GM19193 (cell line): Measurements from ENCODE around the gene PARP6.

ENCODE experiments used
- POLR2A ChIP-seq: IDR thresholded peaks from 4 replicates; pipeline ENCODE4 v1.6.1; 2011; ENCODE audit not compliant: insufficient read depth, insufficient read length; ENCODE audit errors: extremely low read depth

The PARP6 gene

DNA sequence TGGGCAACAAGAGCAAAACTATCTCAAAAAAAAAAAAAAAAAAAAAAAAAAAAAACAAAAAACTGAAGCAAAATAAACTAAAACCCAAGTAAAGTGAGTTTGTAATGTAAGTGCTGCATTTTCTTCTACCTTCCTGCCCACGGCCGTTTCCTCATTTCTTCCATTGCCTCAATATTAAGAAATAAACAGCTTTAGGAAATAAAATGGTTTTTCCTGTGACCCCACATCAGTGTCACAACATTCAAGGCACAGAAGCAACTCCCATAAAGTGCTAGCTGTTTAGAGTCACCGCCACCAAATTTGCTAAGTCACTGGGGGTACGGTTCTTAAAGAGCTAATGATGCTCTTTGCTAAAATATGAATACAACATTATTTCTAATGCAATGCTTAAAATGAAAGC lies 44.6 kb downstream of the PARP6 start:
- no peak for TF ChIP-seq POLR2A

DNA sequence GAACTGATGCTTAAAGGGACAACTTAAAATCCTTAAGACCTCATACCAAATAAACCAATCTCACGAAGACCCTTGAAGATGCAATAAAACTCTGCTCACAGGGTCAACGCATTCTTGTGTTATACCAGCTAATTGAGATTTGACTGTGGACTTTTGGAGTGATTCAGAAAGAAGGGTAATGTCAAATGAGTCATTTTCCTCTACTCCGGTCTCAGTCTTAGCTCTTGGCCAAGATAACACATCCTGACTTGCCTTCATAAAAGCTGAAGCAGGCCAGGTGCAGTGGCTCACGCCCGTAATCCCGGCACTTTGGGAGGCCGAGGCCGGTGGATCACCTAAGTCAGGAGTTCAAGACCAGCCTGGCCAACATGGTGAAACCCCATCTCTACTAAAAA lies 45.2 kb downstream of the PARP6 start:
- no peak for TF ChIP-seq POLR2A

DNA sequence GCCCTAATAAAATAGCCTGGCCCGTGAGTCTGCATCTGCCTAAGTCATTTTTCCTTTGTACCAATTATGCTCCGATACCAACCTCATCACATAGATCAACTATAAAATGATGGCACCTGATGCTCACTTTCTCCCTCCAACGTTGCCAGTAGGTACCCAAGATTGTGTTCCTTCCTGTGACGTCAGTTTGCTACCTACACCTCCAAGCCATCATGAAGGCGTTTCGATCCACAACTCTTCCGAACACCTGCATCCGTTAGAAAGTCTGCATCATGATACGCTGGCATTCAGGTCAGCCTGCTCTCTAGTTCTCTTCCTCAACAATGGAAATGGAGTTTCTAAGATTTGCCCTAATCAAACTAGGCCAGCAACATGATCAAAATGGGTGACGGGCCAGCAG lies 49.1 kb downstream of the PARP6 start:
- no peak for TF ChIP-seq POLR2A

DNA sequence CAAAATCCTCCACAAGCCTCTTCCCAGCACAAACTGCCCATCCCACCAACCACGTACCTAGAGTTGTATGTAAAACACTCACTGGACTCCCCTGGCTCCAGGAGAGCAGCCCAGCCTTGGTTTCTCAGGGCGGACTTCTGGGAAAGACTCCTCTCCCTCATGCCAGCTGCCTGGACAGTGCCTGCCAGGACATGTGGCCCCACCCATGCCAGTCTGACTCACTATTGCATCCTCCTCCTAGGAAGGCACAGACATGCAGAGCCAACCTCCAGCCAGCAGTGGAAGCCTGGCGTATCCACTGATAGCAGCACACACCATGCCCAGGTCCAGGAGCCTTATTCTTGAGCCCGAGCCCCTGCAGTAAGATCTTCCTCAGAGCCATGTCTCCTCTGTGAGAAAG lies 50.0 kb downstream of the PARP6 start:
- peak; percentile 22 for TF ChIP-seq POLR2A

DNA sequence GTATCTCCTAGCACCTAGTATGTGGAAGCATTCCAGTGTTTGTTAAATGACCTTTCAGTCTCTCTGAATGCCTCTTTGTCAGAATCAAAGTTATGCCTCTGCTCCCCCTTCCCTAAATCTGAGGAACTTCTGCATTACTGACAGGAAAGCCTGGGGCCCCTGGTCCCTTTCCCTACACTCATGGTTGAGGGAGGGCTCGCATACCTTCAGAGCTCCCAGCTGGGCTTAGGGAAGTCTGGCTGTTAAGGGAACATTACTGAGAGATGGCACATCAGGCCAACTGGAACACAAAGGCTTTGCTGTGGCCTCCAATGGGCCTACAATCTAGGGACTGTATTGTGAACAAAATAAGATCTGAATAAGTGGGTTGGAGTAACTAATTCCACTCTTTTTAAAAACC lies 51.7 kb downstream of the PARP6 start:
- no peak for TF ChIP-seq POLR2A

DNA sequence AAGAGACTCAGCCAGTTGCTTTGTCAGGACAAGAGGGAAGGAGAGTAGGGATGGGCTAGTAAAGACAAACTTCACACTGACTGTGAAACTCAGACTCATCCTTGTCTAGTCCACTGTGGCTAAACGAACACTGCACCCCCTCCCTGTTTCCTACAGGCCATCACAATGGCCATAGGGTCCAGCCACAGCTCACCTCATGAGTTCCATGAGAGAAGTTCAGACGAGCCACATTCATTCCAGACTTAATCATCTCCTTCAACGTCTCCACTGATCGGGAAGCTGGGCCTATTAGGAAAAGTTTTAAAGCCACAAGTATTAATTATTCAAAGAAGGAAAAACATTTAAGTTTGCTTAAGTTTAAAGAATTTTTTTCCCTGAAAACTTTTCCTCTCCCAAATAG lies 55.1 kb downstream of the PARP6 start:
- TF ChIP-seq POLR2A = no peak

DNA sequence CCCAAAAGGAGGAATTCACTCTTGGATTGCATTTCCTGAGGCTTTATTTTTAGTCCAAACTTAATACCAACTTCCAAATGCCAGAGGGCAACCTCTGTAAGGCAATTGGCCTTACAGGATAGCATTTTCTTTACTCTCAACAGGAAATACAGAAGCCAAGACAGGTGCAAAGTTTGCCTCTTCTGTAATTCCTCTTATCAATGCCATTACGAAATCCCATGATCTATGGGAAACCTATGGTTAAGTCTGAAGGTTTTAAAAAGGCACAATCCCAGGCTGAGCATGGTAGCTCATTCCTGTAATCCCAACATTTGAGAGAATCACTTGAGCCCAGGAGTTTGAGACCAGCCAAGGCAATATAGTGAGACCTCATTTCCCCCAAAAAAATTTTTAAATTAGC lies 56.3 kb downstream of the PARP6 start:
- TF ChIP-seq POLR2A = no peak

DNA sequence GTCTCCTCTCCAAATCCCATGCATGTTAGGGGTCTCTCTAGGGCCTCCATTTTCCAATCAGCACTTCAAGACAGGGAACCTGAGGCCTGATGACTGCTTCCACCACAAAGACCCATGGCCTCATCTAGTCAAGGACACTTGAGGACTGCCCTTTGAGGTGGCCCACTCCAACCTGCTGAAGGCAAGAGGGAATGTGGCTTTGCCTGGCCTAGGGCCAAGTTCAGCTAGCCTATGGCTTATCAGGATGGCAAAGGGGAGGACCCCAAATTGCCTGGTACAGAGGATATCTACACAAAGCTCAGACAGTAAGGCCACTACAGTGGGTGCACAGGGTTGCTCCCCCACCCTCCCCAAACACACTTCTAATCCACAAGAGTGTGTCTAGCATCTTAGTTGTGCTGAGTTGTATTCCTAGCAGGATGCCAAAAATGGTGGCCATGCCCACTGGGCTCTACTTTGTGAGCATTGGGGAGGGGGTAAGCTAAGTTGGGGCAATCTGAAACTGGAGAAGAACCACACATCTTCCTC lies 64.7 kb downstream of the PARP6 start:
- no peak for TF ChIP-seq POLR2A

DNA sequence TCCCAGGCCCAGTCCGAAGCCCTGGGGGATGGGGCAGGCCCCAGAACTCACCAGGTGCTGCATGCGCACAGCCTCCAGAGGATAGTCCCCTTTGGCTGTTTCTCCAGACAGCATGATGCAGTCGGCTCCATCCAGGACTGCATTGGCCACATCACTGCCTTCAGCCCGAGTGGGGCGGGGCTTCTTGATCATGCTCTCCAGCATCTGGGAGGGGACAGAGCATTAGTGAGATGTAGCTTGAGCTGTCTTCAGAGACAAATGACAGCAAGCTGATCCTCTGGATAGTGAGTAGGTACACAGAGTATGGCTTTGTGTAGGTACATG lies 65.7 kb downstream of the PARP6 start:
- no peak for TF ChIP-seq POLR2A

DNA sequence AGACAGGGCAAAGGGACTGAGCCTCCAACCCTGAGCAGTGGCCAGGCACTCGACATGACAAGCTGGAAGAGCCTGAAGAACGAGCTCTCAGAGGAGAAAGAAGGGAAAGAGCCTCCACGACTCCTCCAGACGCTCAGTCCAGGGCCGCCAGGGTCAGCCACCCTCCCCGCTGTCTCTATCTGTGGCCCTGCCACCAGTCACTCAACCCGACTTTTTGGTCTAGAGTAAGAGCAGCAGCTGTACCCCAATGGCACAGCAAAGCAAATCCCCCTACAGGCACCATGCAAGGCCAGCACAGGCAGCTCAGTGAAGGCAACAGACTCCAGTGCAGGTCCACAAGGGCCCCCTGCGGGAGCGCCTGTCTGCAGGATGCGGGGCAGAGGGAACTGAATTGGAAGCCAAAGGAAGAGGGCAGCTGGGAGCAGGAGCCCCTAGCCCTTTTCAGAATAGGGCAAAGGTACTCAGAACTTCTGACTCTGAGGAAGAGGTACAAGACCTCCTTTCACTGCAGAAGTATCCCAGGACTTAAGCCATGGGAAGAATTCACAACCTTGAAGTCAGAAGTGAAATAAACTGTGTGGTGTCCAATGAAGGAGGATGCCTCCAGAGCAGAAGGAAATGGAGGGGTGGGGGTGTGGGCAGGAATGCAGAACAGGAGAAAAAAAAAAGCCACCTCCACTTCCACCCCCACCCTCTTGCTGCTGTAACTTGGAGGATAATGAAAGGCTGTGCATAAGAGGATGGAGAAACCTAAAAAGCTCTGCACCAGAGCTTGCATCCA lies 66.3 kb downstream of the PARP6 start:
- TF ChIP-seq POLR2A = peak; percentile 34

DNA sequence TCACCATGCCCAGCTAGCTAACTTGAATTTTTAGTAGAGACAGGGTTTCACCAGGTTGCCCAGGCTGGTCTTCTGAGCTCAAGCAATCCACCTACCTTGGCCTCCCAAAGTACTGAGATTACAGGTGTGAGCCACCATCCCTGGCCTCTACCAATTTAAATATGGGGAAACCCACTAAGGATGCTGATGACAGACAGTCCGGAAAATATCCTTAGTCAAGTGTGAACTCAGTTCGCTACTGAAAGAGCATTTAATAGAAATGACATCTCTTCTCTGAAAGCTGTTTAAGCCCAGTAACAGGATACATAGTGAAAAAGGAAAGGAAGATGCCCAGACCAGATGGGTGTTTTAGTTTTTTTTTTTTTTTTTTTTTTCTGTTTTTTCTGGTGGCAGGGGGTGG lies 67.1 kb downstream of the PARP6 start:
- TF ChIP-seq POLR2A = no peak

DNA sequence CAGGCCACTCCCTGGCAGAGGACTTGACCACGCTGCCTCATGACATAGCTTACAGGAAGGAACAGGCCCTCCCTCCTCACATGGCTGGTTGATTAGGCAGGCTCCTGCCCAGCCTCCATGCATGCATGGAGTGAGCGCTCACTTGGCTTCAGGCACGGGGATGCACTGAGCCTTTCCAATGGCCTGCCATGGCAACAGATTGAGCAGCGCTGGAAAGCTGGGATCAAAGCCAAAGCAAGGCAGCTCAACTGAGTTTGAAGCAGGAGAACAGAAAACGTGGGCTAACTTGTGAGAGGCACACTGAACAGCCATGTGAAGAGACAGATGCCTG lies 68.9 kb downstream of the PARP6 start:
- TF ChIP-seq POLR2A = no peak

DNA sequence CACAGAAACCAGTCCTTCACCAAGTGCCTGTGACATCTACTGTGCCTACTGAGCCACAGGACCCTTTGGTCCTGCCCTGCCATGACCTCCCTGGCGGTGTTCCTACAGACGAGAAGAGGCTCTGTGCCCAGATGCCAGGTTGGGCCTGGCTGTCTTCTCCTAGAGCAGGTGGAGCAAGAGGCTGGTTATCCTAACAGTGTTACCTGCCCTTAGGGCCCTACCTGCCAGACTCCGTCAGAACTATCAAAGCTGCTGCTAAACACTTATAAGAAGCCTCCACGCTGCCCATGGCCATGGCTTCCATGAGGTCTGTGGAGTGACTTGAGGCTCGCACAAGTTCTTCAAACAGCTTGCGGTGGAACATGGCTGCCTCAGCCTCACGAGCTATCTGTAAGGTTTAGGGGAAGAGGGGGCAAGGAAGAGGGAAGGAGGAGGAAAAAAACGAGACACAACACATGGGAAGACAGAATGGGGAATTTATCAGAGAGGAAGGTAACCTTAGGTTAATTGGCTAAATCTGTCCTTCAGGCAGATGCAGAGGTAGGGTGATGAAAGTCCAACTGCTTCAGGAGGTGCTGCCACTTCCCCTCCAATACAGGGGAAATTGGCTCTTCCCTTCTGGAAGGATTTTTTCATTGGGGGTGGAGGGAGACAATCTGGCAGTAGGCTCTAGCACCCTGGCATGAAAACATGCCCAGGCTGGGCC lies 69.4 kb downstream of the PARP6 start:
- TF ChIP-seq POLR2A = no peak

DNA sequence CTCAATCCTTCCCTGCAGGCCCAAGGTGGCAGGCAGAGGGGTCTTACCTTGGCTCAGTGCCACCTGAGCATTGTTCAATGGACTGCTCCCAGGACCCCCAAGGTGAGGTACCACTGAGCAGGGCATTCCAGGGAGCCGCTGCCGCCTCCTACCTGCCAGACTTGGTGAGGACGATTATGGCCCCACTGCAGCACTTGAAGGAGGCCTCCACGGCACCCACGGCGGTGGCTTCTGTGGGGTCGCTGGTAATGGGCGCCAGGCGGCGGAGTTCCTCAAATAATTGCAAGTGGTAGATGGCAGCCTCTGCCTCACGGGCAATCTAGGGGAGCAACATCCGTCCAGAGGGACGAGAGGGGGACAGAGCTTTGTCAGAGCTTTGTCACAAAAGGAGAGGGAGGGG lies 70.1 kb downstream of the PARP6 start:
- TF ChIP-seq POLR2A = no peak

DNA sequence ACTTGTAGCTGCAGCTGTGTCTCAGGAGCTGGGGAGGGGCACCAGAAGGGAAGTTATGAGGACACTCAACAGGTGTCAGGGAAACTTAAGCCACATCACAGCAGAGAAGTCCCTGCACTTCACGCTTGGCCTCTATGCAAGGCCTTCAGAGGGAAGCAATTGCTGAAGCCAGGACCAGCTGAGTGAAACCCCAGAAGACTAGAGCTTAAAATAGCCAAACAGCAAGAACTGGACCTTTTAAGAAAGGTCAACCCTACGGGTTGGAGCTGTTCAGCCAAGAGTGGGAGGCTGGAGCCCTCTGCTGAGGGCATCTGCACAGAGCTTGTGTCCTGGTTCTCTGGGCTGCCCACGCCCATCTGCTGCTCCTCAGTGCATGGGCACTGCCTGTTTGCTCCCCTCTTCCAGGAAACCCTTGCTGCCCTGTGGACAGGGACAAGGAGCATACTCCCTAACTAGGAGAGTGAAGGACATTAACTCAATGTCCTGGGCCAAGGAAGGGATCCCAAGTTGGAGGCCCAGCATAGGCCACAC lies 70.9 kb downstream of the PARP6 start:
- no peak for TF ChIP-seq POLR2A

DNA sequence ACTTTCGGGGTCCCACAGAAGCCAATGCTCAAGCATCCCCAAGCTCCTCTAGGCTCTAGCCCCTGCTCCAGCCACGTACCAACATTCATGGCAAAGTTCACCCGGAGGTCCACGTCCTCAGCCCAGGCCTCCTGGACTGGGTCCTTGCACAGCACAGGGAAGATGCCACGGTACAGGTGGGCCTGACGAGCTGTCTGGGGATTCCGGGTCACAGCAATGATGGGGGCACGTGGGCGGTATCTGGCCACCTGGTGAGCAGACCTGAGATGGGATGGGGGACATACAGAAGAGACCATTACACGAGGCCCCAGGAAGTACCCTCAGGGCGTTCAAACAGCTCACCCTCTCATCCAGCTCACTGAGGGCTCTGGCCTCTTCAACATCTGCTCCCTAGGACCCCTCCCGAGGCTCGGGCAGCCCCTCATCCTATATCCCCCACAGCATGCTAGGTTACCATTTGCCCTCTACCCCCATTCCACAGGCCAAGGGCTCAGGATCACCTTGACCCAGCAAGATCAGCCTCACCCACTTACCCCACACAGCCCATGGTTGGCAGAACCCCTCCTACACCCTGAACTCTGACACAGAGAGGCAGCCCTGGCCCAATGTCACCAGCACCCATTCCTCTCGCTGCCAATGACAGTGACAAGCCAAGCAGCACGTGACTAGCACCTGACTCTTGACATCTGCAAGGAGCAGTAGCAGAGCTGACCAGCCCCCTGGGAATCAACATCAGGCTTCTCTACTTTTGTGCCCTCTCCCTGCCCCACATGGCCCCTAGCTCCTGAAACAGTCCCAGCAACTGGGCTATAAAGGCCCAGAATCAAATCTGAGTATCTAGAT lies 71.7 kb downstream of the PARP6 start:
- TF ChIP-seq POLR2A = no peak

DNA sequence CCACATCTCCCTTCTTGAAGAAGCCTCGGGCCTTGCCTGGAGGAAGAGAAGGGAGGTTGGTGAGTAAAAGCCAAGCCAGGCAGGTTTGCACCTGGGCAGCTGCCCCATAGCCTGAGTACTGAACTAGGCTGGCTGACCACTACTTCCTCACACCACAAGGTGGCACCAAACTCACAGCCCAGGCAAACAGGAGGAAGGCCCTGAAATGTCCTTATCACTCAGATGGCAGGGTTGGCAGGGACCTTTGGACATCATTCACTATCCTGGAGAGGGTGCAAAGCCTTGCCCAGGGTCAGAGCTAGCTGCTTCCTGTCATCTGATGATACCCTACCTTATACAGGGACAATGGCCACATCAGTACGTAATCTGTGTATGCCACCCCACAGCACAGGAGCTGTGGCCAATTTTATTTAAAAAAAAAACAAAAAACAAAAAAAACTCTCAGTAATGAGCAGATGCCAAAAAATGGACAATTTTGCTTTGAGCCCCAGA lies 72.6 kb downstream of the PARP6 start:
- TF ChIP-seq POLR2A = peak; percentile 28
